ENCODE results near the gene ADGRA1. TPM values are rescaled to one million over a fixed set of nuclear protein-coding genes. Genes with fewer than 3 reads are reported as not detected.

Gene ADGRA1
- total RNA-seq, 1 donor from 2014 or later: not detected

- Histone ChIP-seq H3K27me3 (peaks cover 49% of the 10 kb centered on the region), H3K36me3 (no peaks in the 10 kb centered on the region), H3K27ac (no peak overlapping the region), H3K4me1 (no peaks in the 10 kb centered on the region), H3K4me3 (no peak overlapping the region), H3K9me3 (no peaks in the 10 kb centered on the region)
- intact Hi-C loops (cut with DNase I): no loop called here
- no peak for DNase-seq
- no peak for TF ChIP-seq CTCF (IDR thresholded peaks at IDR 0.05)
- no peak for ATAC-seq
Measured at GRCh38 chr10:133045556-133046389, 42.0 kb upstream of the ADGRA1 start.

GRCh38 chr10:133046390-133046765 lies 41.3 kb upstream of the ADGRA1 start:
- Histone ChIP-seq H3K9me3 (no peaks in the 10 kb centered on the region), H3K4me1 (no peaks in the 10 kb centered on the region), H3K27me3 (peaks cover 49% of the 10 kb centered on the region), H3K27ac (no peak overlapping the region), H3K36me3 (no peaks in the 10 kb centered on the region), H3K4me3 (no peak overlapping the region)
- no peak for TF ChIP-seq CTCF (IDR thresholded peaks at IDR 0.05)
- ATAC-seq: no peak
- intact Hi-C loops (cut with DNase I): no loop called here
- no peak for DNase-seq

- Histone ChIP-seq H3K27me3 (peaks cover 46% of the 10 kb centered on the region), H3K27ac (no peak overlapping the region), H3K9me3 (no peaks in the 10 kb centered on the region), H3K4me1 (no peaks in the 10 kb centered on the region), H3K36me3 (no peaks in the 10 kb centered on the region), H3K4me3 (no peak overlapping the region)
- intact Hi-C loops (cut with DNase I): no loop called here
- ATAC-seq: no peak
- no peak for TF ChIP-seq CTCF (IDR thresholded peaks at IDR 0.05)
- DNase-seq: no peak
Measured at GRCh38 chr10:133047526-133048123, 40.1 kb upstream of the ADGRA1 start.

GRCh38 chr10:133048266-133048665 lies 39.5 kb upstream of the ADGRA1 start:
- DNase-seq (no peak), ATAC-seq (no peak)
- Histone ChIP-seq H3K9me3 (no peaks in the 10 kb centered on the region), H3K4me3 (no peak overlapping the region), H3K4me1 (no peaks in the 10 kb centered on the region), H3K27me3 (peaks cover 40% of the 10 kb centered on the region), H3K27ac (no peak overlapping the region), H3K36me3 (no peaks in the 10 kb centered on the region)
- intact Hi-C loops (cut with DNase I): no loop called here
- no peak for TF ChIP-seq CTCF (IDR thresholded peaks at IDR 0.05)

- H3K9me3 ChIP-seq: no peaks in the 10 kb centered on the region
- H3K4me3 ChIP-seq: no peak overlapping the region
- H3K27ac ChIP-seq: no peak overlapping the region
- H3K4me1 ChIP-seq: no peaks in the 10 kb centered on the region
- H3K27me3 ChIP-seq: peaks cover 34% of the 10 kb centered on the region
- DNase-seq: no peak
- no peak for ATAC-seq
- intact Hi-C loops (cut with DNase I): no loop called here
- no peak for TF ChIP-seq CTCF (IDR thresholded peaks at IDR 0.05)
- no peaks in the 10 kb centered on the region for H3K36me3 ChIP-seq
Measured at GRCh38 chr10:133048926-133049325, 38.8 kb upstream of the ADGRA1 start.

All from upper lobe of right lung (tissue), 1 donor.